ENCODE results near the gene MRPS5. TPM values are rescaled to one million over a fixed set of nuclear protein-coding genes. Genes with fewer than 3 reads are reported as not detected.
A peak's percentile ranks its signal among the peaks of the same experiment; 100 is the strongest.
"Not testable (repeated sequence)": the region's sequence is repeated elsewhere in the genome, so short reads cannot be mapped to it uniquely, and the experiment has no call there.

MRPS5 gene
- total RNA-seq, 2 donors from 2014 or later: 76.0 to 93.9 TPM

DNA sequence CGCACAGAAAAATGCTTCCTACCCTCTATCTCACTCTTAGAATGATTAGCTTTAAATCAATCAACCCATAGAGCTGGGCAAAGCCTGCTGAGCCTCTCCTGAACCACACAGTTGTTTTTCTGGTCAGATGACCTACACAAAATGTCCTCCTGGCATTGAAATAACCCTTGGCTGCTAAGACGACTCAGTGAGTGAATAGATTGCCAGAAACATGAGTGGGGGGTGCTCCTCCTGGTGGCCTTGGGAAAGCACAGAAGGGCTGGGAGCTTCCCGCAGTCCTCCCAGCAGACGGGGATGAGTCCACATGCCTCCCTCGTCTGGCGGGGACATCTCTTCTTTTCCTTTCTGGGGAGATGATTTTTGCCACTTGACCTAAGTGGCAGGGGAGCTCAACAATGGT lies 81.2 kb downstream of the MRPS5 start:
- no peak overlapping the region for H3K4me3 Mint-ChIP-seq
- peaks cover 30% of the 10 kb centered on the region for H3K9me3 Mint-ChIP-seq
- H3K27ac Mint-ChIP-seq: peak overlapping the region; percentile 87
- no peak for ATAC-seq (replicated peaks)
- no peaks in the 10 kb centered on the region for H3K27me3 Mint-ChIP-seq
- peaks cover 58% of the 10 kb centered on the region for H3K4me1 Mint-ChIP-seq
- peaks cover 60% of the 10 kb centered on the region for H3K36me3 Mint-ChIP-seq (ENCODE audit: low read depth)

DNA sequence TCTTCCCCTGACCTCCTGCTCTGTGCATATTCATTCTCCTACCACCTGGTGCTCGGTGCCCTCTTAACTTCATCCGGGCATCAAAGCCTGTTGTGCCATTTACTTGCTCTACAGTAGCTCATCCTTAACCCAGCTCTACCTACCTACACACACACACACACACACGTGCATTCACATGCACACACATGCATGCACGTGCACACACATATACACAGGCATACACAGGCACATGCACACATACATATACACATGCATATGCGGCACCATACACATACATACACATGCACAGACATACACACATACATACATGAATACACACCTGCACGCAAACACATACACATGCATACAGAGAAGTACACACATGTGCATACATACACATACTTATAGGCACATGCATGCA lies 81.6 kb downstream of the MRPS5 start:
- H3K4me1 Mint-ChIP-seq: peaks cover 55% of the 10 kb centered on the region
- peaks cover 56% of the 10 kb centered on the region for H3K36me3 Mint-ChIP-seq (ENCODE audit: low read depth)
- H3K27ac Mint-ChIP-seq: peak overlapping the region; percentile 87
- ATAC-seq (replicated peaks): no peak
- H3K9me3 Mint-ChIP-seq: peaks cover 30% of the 10 kb centered on the region
- no peak overlapping the region for H3K4me3 Mint-ChIP-seq
- H3K27me3 Mint-ChIP-seq: no peaks in the 10 kb centered on the region

DNA sequence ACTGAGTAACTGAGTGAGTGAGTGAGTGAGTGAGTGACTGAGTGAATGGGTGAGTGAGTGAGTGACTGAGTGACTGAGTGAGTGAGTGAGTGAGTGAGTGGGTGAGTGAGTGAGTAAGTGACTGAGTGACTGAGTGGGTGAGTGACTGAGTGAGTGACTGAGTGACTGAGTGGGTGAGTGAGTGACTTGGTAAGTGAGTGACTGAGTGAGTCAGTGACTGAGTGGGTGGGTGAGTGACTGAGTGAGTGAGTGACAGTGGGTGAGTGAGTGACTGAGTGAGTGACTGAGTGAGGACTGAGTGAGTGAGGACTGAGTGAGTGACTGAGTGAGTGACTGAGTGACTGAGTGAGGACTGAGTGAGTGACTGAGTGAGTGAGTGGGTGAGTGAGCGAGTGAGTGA lies 82.2 kb downstream of the MRPS5 start:
- Mint-ChIP-seq H3K27me3 (no peaks in the 10 kb centered on the region), H3K4me1 (peaks cover 52% of the 10 kb centered on the region), H3K27ac (peak overlapping the region; percentile 87), H3K9me3 (peaks cover 30% of the 10 kb centered on the region), H3K4me3 (peak overlapping the region; percentile 3), H3K36me3 (ENCODE audit: low read depth) (peaks cover 50% of the 10 kb centered on the region)
- ATAC-seq (replicated peaks): peak; percentile 2

- no peak for ATAC-seq (replicated peaks)
- peak overlapping the region; percentile 87 for H3K27ac Mint-ChIP-seq
- peak overlapping the region; percentile 3 for H3K4me3 Mint-ChIP-seq
- H3K9me3 Mint-ChIP-seq: peaks cover 30% of the 10 kb centered on the region
- peaks cover 44% of the 10 kb centered on the region for H3K36me3 Mint-ChIP-seq (ENCODE audit: low read depth)
- H3K27me3 Mint-ChIP-seq: no peaks in the 10 kb centered on the region
- H3K4me1 Mint-ChIP-seq: peaks cover 52% of the 10 kb centered on the region
Observed at GRCh38 chr2:95038635-95039298, 82.8 kb downstream of the MRPS5 start.

DNA sequence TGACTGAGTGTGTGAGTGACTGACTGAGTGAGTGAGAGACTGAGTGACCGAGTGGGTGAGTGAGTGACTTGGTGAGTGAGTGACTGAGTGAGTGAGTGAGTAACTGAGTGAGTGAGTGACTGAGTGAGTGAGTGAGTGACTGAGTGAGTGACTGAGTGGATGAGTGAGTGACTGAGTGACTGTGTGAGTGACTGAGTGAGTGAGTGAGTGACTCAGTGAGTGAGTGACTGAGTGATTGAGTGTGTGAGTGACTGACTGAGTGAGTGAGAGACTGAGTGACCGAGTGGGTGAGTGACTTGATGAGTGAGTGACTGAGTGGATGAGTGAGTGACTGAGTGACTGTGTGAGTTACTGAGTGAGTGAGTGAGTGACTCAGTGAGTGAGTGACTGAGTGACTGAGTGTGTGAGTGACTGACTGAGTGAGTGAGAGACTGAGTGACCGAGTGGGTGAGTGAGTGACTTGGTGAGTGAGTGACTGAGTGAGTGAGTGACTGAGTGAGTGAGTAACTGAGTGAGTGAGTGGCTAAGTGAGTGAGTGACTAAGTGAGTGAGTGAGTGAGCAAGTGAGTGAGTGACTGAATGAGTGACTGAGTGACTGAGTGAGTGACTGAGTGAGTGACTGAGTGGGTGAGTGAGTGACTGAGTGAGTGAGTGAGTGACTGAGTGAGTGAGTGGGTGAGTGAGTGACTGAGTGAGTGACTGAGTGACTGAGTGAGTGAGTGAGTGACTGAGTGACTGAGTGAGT lies 83.6 kb downstream of the MRPS5 start:
- H3K27ac Mint-ChIP-seq: peak overlapping the region; percentile 87
- H3K4me3 Mint-ChIP-seq: peak overlapping the region; percentile 8
- peaks cover 30% of the 10 kb centered on the region for H3K9me3 Mint-ChIP-seq
- not testable (repeated sequence) for ATAC-seq (replicated peaks); H3K27me3 Mint-ChIP-seq
- H3K4me1 Mint-ChIP-seq: peaks cover 52% of the 10 kb centered on the region
- H3K36me3 Mint-ChIP-seq (ENCODE audit: low read depth): peaks cover 42% of the 10 kb centered on the region

GRCh38 chr2:95037384-95037839 lies 84.2 kb downstream of the MRPS5 start:
- peaks cover 42% of the 10 kb centered on the region for H3K36me3 Mint-ChIP-seq (ENCODE audit: low read depth)
- no peaks in the 10 kb centered on the region for H3K27me3 Mint-ChIP-seq
- peak overlapping the region; percentile 8 for H3K4me3 Mint-ChIP-seq
- peaks cover 30% of the 10 kb centered on the region for H3K9me3 Mint-ChIP-seq
- H3K27ac Mint-ChIP-seq: peak overlapping the region; percentile 87
- ATAC-seq (replicated peaks): no peak
- peaks cover 52% of the 10 kb centered on the region for H3K4me1 Mint-ChIP-seq

- H3K4me1 Mint-ChIP-seq: peaks cover 48% of the 10 kb centered on the region
- H3K4me3 Mint-ChIP-seq: peak overlapping the region; percentile 8
- peak overlapping the region; percentile 87 for H3K27ac Mint-ChIP-seq
- peak; percentile 14 for ATAC-seq (replicated peaks)
- H3K9me3 Mint-ChIP-seq: peaks cover 30% of the 10 kb centered on the region
- no peaks in the 10 kb centered on the region for H3K27me3 Mint-ChIP-seq
- H3K36me3 Mint-ChIP-seq (ENCODE audit: low read depth): peaks cover 40% of the 10 kb centered on the region
Observed at GRCh38 chr2:95036596-95037383, 84.8 kb downstream of the MRPS5 start.

Other genes starting within 250 kb of the MRPS5 start
- 10 to 100 TPM; 47.2 to 65.9 TPM for gene MAL, start 96.1 kb downstream of the MRPS5 start, total RNA-seq
- 10 to 100 TPM in 1 of 2 donors, 1 to 10 TPM in 1; 6.3 to 13.8 TPM for gene ZNF514, start 38.0 kb upstream of the MRPS5 start, total RNA-seq
- gene ZNF2, start 44.0 kb upstream of the MRPS5 start, total RNA-seq: 1 to 10 TPM; 3.8 to 4.4 TPM
- gene ZNF892, start 85.7 kb upstream of the MRPS5 start, total RNA-seq: 1 to 10 TPM; 2.9 to 3.5 TPM
- under 1 TPM; 0.90 to 0.91 TPM for gene PROM2, start 152.6 kb upstream of the MRPS5 start, total RNA-seq
- gene KCNIP3, start 175.5 kb upstream of the MRPS5 start, total RNA-seq: not detected

Measured in activated T-helper 17 cell treated with anti-CD3 and anti-CD28 coated beads, Interleukin-2, amount 50 U/mL, for 72 hours (primary cell).